GM21367 (cell line): ENCODE data around the gene NABP1.

Source experiments
- ATAC-seq: cut with Tn5 transposase; IDR thresholded peaks from one replicate; pipeline ENCODE4 v1.9.1; 2021; ENCODE audit not compliant: unreplicated experiment

Gene NABP1

DNA sequence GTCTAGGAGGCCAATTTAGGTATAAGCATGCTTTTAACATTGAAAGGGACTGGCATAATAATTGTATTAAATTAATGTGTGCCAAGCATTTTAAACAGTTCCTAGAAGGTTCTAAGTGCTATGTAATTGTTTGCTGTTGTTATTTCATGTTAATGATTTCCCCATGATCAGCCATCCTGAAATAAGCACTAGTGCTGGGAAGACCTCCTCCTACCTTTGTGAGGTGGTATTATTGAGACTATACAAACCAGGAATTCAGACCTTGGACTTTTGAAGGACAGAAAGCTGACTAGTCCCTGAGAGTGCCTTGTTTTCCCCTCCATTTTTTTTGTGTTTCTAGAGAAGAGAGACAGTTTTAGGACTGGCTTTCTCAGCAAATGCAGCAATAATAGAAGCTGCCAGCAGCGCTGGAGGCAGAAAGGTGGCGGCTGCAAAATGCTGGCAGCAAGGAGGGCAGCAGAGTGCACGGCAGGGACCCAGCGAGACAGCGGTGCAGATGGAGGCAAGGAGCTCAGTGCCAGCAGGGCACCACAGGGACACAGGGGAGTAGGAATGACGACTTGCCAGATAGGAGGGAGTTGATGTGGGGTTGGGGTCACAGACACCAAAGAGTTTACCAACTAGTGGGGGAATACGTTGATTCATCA lies 25.3 kb downstream of the NABP1 start:
- no peak for ATAC-seq

DNA sequence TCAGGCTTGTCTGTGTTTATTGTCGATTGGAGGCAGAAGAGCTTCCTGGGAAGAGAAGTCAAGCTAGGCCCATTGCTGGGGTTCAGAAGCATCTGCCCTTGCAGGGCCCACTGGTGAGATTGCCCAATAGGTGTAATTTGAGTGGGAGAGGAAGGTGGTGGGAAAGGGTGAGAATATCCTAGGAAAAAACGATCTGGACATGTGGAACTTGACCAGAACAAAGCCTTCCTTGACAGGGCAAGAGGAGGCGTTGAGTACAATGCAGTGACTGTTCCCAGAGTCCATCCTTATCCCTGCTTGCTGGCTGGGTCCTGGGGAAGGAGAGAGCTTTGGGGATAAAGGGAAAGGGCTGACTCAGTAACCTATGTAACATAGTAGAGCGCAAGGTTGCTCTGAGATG lies 27.1 kb downstream of the NABP1 start:
- no peak for ATAC-seq

DNA sequence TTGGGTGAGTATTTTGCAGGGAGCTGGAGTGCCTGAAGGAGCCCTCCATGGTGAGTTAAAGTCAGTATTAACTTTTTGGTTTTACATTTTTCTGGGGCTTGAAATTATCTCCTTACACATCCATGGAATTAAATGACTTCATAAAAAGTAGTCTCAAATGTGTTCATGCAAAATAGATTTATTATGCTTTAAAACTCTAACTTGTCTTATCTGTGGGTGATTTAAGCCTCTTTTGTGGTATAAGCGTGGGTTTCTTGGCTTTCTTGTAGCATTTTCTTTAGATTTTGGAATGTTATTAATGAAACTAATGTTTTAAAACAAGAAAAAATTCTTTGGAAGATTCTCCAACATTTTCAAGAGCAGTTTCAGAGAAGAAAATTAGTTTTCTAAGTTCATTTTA lies 27.8 kb downstream of the NABP1 start:
- no peak for ATAC-seq

DNA sequence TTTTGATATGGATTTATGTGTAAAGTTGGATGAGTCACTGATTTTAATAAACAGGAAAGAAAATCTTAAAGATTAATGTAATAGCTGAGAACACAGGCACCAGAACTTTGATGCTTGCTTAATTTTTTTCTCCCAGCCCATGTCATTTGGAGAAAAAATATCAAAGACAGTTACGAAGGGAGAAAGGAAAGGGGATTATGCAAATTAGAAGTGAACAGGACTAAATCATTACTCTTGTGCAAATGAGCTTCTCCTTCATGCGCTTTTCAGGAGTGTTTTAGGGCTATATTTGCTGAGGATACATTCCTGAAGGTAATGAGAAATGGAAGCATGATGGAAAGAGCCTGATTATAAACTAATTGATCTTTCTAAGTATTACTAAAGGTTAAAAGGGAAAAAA lies 28.9 kb downstream of the NABP1 start:
- ATAC-seq: no peak

DNA sequence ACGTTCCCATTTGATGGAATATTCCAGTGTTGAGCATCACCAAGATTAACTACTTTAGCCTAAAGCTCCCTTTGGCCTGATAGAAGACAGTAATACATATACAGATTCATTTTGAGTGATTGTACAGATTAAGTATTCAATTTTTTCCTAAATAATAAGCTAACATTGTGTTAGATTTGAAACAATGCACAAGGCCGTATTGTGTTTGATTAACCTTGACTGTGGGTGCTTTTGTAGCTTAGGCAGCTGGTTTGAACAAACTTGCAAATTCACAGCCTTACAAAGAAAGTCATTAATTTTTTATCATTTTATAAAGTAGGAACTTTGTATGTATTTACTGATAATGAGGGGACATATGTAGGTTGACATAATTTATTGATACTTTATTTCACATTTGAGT lies 29.6 kb downstream of the NABP1 start:
- no peak for ATAC-seq

DNA sequence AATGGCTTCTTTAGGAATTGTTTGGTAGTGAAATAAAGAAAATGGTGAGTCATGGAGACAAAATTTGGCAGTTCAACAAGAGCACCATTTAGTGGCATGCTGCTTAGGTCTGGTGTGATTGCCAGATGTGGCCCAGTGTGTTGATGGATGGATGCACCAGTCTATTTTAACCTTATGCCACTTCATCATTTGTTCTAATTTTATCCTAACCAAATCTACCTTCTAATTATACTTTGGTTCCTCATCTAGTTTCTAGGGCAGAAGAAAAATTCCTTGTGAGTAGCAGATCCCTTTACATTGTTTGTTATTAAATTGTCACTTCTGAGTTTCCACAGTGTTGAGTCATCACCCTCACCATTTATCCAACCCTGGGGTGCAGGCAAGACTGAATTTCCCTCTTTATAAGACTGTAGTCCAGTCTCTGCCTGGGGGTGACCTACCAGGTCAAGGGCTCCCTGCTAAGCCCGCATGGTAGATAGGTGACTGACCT lies 32.5 kb downstream of the NABP1 start:
- ATAC-seq: no peak

DNA sequence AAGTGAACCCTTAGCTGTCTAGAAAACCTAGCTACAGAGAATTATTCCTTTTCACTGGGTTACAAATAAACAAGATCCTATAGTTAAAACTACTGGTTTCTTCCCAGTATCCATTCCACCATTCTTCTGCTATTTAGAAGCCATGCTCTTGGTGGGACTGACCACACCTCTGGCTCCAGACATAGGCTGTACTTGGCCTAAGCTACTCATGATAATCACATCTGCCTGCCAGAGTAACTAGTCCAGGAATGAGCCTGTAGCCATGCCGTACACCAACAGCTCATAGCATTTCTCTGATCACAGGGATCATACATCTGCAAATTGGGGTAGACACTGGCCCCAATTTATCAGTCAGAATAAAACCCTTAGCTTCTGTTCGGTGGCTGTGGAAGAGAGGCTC lies 33.7 kb downstream of the NABP1 start:
- no peak for ATAC-seq

DNA sequence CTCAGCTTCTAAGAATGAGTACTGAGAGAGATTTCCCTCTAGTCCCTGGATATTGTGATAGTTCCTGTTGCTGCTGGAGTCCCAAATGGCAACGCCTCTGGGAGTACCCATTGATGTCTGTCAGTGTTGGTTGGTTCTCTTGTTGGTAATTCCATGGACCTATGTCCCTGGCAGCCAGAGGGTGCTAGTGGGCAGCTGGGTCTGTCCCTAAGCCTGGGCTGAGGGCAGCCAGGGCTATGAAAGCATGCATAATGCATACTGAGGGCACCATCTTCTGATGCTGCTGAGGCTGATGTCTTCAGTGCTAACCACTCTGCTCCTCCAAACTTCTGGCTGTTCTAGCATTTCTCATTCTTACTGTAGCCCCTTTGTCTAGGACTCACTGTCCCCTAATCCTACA lies 35.9 kb downstream of the NABP1 start:
- no peak for ATAC-seq

DNA sequence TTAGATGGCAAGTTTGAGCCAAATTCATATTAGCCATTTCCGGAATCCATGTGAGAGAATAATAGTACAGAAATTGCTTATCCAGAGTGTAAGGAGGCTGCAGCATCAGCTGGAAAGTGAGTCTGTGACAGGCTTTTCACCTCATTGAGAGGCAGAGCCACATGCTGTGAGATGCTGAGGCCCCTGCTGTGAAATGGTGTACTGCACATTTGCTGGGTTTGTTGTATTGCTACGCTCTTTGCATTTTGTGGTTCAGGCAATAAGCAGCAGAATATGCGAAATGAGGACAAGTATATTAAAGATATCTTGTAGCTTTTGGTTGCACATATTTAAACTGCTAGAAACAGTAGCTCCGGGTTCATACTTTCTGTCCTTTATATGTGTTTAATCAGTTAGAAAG lies 37.0 kb downstream of the NABP1 start:
- ATAC-seq: no peak

DNA sequence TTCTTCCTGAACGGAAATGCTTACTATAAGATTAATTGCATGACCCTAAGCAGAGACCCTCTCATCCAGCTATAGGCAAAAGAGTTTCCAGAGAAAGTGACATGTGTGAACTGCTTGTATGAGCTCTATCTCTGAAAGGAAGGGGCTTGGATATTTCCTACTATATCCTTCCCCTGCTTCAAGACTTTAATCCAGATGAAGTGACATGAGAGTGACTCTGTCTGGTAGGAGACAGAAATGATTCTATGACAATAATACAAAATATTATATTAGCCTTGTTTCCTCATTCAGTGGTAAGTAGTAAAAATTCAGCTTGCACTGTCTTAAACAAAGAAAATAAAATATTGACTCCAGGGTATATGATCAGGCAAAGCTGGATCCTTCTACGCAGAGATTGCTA lies 37.5 kb downstream of the NABP1 start:
- no peak for ATAC-seq

DNA sequence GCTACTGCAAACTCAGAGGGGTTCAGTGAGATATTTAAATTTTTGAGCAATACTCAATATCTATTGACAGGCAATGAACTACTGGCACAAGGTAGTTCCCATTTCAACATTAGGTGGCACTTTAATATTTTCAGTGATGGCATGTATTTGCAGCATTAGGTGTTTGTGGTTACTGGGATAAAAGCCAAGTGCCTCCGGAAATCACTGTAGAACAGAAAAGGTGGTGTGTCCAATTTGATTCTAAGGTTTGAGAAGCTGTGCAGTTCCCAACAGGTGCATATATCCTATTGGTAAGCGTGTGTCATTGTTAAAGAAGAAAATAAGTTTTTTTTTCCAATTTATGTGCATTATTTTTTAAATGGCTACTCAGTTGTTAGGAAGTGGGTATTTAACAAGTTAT lies 41.3 kb downstream of the NABP1 start:
- ATAC-seq: no peak

DNA sequence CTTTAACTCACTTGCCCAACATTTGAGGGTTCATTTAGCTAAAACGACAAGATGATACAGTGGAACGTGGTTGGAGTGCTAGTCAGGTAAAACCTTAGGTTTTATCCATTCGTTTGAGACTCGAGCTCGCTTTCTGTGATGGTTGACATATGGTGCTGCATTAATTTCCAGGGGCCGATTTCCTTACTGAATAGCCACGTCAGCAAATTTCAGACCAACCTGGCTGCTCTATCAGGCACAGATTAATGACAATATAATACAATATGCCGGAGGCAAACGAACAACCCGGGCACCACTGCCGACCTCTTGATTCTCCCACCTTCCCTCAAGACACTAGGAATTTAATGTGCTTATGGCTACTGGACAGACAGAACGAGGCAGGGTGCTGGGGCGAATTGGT lies 42.0 kb downstream of the NABP1 start:
- no peak for ATAC-seq

DNA sequence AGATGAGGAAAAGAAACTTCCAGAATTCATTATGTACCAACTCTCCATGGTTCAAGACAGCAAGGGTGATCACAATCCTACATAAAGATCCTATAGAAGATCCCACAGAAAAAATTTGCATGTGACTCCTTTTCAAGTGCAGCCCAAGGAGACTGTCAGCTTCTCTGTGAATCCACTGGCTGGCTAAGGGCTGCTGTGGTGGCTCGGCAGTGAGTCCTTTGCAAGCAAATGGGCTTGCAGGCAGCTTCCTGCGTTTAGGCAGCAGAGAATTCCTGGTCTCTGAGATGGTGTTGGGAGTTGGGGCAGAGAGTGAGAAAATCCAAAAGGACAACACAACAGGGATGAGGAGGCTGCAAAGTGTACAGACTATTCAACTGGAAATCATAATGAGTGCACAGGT lies 43.4 kb downstream of the NABP1 start:
- ATAC-seq: no peak

DNA sequence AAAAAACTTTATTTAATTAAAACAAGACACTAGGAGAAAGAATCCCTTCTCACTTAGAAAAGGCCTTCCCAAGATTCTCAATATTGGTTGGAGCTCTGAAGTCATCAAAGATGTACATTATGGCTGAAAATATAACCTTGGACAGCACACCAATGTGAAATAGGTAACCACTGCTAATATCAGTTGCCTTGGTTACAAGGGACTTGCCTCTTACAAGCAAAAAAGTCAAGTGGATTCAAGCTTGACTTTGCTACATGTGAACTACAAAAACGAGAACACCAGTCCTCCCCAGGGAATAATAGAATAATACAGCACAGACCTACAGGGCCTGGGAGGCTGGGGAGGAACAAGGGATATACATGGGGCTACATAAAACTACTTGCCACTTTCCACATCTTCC lies 46.1 kb downstream of the NABP1 start:
- ATAC-seq: peak; percentile 42

DNA sequence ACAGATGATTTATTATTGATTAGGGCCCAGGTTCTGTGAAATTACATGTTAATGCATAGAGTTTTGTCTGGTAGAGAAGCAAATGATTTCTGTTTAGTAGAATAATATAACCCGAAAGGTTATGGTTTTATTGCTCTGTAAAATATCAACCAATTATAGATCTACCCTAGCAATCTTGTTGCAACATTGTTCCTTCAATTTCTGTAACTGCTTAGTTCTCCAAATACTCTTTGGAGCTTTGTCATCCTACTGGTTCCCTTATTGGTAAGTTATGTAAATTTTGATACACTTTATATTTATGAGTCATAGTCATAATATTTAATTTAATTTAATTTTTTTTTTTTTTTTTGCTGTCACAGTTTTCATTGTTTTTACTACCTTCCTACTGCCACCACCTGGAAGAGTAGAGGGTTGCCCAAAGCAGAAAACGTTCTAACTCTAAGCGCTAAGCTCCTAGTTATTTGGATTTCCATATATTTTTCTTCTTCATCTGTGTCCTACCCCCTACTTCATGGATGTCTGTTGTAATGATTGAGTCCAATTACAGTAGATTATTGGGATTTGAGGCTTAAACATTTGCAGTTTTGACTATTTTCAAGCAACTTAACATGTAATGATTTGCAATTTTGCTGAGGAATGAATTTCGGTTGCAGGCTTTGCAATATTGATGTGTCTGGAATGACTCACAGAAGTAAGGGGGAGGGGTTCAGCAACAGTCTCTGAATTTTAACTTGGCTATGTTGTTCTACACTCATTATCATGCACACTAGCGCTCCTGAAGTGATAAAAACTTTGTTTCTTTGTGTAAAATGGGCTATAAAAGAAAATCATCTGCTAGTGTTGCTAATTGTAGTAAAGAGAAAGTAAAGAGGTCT lies 51.1 kb downstream of the NABP1 start:
- no peak for ATAC-seq

DNA sequence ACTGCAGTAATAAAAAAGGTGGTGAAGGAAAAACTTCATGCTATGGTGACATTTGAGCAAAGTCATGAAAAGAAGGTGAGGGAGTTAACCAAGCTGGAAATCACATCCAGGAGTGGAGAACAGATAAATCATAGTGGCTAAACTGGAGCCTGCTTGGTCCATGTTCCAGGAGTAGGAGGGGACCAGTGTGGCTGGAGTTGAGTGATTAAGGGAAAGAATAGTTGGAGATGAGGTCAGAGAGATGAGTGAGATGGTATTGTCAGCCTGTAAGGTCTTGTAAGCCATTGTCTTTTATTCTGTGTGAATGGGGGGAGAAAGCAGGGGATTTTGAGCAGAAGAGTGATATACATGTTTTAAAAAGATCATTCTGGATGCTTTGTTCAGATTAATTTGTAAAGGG lies 52.3 kb downstream of the NABP1 start:
- ATAC-seq: no peak
